ENCODE data around the gene MACROD2.

The MACROD2 gene

DNA sequence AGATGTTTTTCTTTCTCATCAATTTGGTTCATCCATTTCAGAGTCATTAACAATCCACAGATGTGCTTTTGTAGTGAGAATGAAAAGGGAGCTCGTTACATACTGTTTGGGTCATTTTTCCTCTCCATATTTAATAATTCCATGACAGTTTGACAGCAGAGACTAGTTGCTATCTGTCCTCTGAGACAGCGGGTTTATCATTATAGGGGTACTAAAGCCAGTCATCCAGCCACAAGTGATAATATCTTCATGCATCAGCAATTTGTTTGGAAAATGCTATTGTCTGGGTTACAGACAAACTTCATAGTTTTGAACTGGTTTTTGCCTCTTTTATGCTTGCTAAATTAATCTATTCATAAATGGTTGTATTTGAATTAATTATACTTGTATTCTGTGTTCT lies 692.7 kb downstream of the MACROD2 start:
- TF ChIP-seq, protein P1, sequence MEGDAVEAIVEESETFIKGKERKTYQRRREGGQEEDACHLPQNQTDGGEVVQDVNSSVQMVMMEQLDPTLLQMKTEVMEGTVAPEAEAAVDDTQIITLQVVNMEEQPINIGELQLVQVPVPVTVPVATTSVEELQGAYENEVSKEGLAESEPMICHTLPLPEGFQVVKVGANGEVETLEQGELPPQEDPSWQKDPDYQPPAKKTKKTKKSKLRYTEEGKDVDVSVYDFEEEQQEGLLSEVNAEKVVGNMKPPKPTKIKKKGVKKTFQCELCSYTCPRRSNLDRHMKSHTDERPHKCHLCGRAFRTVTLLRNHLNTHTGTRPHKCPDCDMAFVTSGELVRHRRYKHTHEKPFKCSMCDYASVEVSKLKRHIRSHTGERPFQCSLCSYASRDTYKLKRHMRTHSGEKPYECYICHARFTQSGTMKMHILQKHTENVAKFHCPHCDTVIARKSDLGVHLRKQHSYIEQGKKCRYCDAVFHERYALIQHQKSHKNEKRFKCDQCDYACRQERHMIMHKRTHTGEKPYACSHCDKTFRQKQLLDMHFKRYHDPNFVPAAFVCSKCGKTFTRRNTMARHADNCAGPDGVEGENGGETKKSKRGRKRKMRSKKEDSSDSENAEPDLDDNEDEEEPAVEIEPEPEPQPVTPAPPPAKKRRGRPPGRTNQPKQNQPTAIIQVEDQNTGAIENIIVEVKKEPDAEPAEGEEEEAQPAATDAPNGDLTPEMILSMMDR (IDR thresholded peaks at IDR 0.05; ENCODE audit: insufficient read depth, low read length, missing control alignments), result no peak
- H3K4me3 ChIP-seq (ENCODE audit: low read depth, low read length), result no peak overlapping the region
- DNase-seq (ENCODE audit: low read depth, low spot score), result no peak
- POLR2A ChIA-PET, result no interaction called here
- CTCF ChIA-PET, result no interaction called here

DNA sequence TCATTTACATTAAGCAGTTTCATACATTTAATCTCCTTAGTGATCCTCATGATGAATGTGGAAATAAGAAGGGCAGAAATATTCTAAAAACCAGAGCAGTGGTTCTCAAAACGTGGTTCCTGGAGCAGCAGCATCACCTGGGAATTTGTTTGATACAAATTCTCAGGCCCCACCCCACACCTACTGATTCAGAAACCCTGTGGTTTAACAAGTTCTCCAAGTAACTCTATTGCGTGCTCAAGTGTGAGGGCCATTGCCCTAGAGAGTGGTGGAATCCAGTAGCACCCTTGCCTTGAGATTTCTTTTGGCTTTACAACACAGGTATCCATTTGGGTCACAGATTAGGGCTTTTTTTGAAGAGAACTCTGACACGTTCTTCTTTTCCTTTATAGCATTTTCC lies 696.7 kb downstream of the MACROD2 start:
- TF ChIP-seq, protein P1 (IDR thresholded peaks at IDR 0.05; ENCODE audit: insufficient read depth, low read length, missing control alignments), result no peak
- POLR2A ChIA-PET, result no interaction called here
- DNase-seq (ENCODE audit: low read depth, low spot score), result no peak
- CTCF ChIA-PET, result no interaction called here
- no peak overlapping the region for H3K4me3 ChIP-seq (ENCODE audit: low read depth, low read length)

DNA sequence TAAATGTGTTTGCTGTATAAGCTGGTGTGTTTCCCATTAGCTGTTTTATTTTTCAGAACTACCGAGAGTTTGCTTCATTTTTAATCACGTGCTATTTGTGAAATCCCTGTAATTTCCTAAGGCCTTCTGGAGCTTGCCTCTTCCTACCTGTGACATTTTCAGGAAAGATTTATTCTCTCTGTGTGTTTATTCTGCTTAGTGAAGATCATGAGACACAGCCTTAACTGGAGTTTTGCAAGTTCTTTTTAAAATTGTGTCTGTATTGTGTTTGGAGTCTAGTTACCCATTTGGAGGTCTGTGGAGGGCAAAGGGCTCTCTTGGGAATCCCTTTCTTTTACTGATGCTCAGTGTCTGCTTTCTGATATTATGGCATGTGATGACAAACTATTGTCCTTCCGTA lies 701.2 kb downstream of the MACROD2 start:
- POLR2A ChIA-PET, result no interaction called here
- TF ChIP-seq, protein P1 (IDR thresholded peaks at IDR 0.05; ENCODE audit: insufficient read depth, low read length, missing control alignments), result no peak
- DNase-seq (ENCODE audit: low read depth, low spot score), result no peak
- no peak overlapping the region for H3K4me3 ChIP-seq (ENCODE audit: low read depth, low read length)
- CTCF ChIA-PET, result no interaction called here

DNA sequence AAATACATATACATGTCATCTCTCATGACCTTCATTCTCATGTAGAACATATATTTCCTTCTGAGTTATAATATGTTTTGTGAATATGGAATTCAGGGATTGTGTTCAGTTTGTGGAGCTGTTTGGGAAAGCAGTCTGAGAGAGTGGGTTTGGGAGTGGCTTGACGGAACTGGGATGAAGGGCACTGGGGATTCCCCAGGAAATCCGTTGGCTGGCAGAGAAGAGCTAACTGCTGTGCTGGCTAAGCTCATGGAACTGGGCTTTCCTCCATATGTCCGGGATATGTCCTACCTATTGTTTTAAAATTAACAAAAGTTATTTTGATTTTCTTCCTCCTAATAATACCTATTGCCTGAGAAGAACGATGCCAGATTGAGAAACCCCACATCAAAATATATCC lies 701.6 kb downstream of the MACROD2 start:
- no peak for DNase-seq (ENCODE audit: low read depth, low spot score)
- POLR2A ChIA-PET, result no interaction called here
- no peak overlapping the region for H3K4me3 ChIP-seq (ENCODE audit: low read depth, low read length)
- CTCF ChIA-PET, result no interaction called here
- TF ChIP-seq, protein P1 (IDR thresholded peaks at IDR 0.05; ENCODE audit: insufficient read depth, low read length, missing control alignments), result no peak

DNA sequence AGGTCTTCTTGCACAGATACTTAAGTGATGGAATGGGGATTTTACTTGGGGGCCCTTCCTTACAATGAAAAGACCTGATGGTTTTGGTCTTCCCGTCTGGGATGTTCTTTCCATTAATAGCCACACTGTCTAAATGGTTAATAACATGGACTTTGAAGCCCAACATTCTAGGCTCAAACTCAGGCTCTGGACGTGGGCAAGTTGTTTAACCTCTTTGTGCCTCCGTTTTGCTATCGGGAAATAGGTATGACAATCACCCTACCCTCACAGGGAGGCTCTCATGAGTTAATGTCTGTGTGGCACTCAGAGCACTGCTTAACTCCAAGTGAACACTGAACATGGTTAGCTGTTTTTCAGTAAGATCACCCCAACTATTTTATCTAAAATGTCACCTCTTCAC lies 702.8 kb downstream of the MACROD2 start:
- ChIA-PET POLR2A (no interaction called here), CTCF (no interaction called here)
- TF ChIP-seq, protein P1 (IDR thresholded peaks at IDR 0.05; ENCODE audit: insufficient read depth, low read length, missing control alignments), result no peak
- no peak for DNase-seq (ENCODE audit: low read depth, low spot score)
- no peak overlapping the region for H3K4me3 ChIP-seq (ENCODE audit: low read depth, low read length)

DNA sequence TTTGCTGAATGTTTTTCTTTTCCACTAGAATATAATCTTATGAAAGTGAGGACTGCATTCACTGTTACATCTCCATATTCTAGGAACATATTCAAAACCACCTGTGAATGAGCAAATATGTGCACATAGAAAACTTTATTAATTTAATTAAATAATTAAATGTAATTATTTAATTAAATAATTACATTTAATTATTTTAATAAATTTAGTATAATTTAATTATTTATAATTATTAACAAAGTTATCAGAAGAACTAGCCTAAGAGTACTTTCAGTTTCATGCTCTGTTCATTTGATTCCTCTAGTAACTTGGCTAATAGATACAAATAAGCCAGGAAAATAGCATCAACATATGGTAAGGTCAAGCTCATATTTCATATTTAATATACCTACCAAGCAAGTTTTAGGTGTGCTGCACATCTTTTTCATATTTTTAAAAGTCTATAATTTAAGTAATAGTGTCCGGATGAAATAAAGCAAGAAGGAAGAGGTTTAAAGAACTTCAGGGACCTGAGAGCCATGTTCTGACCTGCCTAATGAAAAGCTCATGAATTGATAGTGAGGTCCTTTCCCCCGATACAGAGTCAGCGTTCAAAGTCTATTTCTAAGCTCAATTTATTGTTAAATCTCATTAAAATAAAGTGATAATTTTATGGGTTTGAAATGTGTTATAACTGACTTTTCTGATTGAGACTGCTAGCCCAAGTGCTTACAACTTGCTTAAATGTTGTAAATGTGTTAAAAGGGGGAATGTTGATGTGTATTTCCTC lies 703.5 kb downstream of the MACROD2 start:
- POLR2A ChIA-PET, result no interaction called here
- DNase-seq (ENCODE audit: low read depth, low spot score), result no peak
- H3K4me3 ChIP-seq (ENCODE audit: low read depth, low read length), result no peak overlapping the region
- CTCF ChIA-PET, result no interaction called here
- TF ChIP-seq, protein P1 (IDR thresholded peaks at IDR 0.05; ENCODE audit: insufficient read depth, low read length, missing control alignments), result no peak
